Mesenchymal stem cell (in vitro differentiated cells and primary cell): ENCODE measurements around the gene ENKUR.

Experiments used
- DNase-seq: peaks from one replicate; pipeline ENCODE4 v3.0.0-alpha.2; 2013
- H2AFZ ChIP-seq: one replicate; pipeline ENCODE4 v1.6.1; 2013; ENCODE audit warnings: low read depth, mild to moderate bottlenecking, control low read depth, inconsistent platforms, low read length, moderate library complexity
- H2AK5ac ChIP-seq: 2 replicates; pipeline ENCODE4 v1.6.1; 2013; ENCODE audit warnings: low read length, moderate library complexity, mild to moderate bottlenecking, inconsistent platforms; ENCODE audit not compliant: severe bottlenecking
- H2BK120ac ChIP-seq: one replicate; pipeline ENCODE4 v1.6.1; 2013; ENCODE audit warnings: low read depth, mild to moderate bottlenecking, inconsistent platforms, low read length, moderate library complexity
- H2BK12ac ChIP-seq, 2 experiments: one replicate each; pipeline ENCODE4 v1.6.1; 2013; ENCODE audit warnings: inconsistent platforms in 2 of 2, low read length in 2 of 2, mild to moderate bottlenecking in 2 of 2, moderate library complexity in 2 of 2, control low read depth in 1 of 2
- H2BK15ac ChIP-seq: one replicate; pipeline ENCODE4 v1.6.1; 2013; ENCODE audit warnings: mild to moderate bottlenecking, low read depth, inconsistent platforms; ENCODE audit not compliant: poor library complexity, severe bottlenecking
- H2BK5ac ChIP-seq: 2 replicates; pipeline ENCODE4 v1.6.1; 2013; ENCODE audit warnings: low read depth, mild to moderate bottlenecking, low read length, control low read depth, inconsistent platforms; ENCODE audit not compliant: poor library complexity, severe bottlenecking
- H3K14ac ChIP-seq, 2 experiments: one replicate each; pipeline ENCODE4 v1.6.1; 2013; ENCODE audit warnings: inconsistent platforms in 2 of 2, low read length in 2 of 2, control low read depth in 1 of 2, mild to moderate bottlenecking in 1 of 2, moderate library complexity in 1 of 2
- H3K18ac ChIP-seq, 2 experiments: one replicate each; pipeline ENCODE4 v1.6.1; 2013; ENCODE audit warnings: inconsistent platforms in 2 of 2, low read length in 2 of 2, control low read depth in 1 of 2, low read depth in 1 of 2, mild to moderate bottlenecking in 1 of 2
- H3K23ac ChIP-seq, 2 experiments: one replicate each; pipeline ENCODE4 v1.6.1; 2013; ENCODE audit warnings: inconsistent platforms in 2 of 2, low read length in 2 of 2, mild to moderate bottlenecking in 2 of 2, moderate library complexity in 2 of 2, control low read depth in 1 of 2
- H3K27ac ChIP-seq: 2 replicates; pipeline ENCODE4 v1.5.1; 2013; ENCODE audit warnings: mild to moderate bottlenecking, moderate library complexity, low read length, control low read depth, inconsistent platforms; ENCODE audit not compliant: poor library complexity, severe bottlenecking
- H3K27me3 ChIP-seq, 2 experiments: 2 replicates each; pipeline versions ENCODE4 v1.6.1 to v1.7.0; 2013; ENCODE audit warnings: low read length in 2 of 2, mild to moderate bottlenecking in 2 of 2, moderate library complexity in 2 of 2, control low read depth in 1 of 2, inconsistent platforms in 1 of 2; ENCODE audit not compliant: control insufficient read depth in 1 of 2, insufficient read depth in 1 of 2
- H3K36me3 ChIP-seq, 2 experiments: 2 replicates each; pipeline versions ENCODE4 v1.6.1 to v1.7.0; 2013; ENCODE audit warnings: low read length in 2 of 2, control low read depth in 1 of 2, inconsistent platforms in 1 of 2, low read depth in 1 of 2, mild to moderate bottlenecking in 1 of 2; ENCODE audit not compliant: insufficient read depth in 2 of 2, control insufficient read depth in 1 of 2
- H3K4ac ChIP-seq, 2 experiments: one replicate each; pipeline ENCODE4 v1.6.1; 2013; ENCODE audit warnings: inconsistent platforms in 2 of 2, low read length in 2 of 2, mild to moderate bottlenecking in 2 of 2, moderate library complexity in 2 of 2, control low read depth in 1 of 2, low read depth in 1 of 2
- H3K4me1 ChIP-seq: 2 replicates; pipeline ENCODE4 v1.6.1; 2013; ENCODE audit warnings: low read depth, low read length, control low read depth; ENCODE audit not compliant: control insufficient read depth, insufficient read depth
- H3K4me2 ChIP-seq: 2 replicates; pipeline ENCODE4 v1.6.1; 2013; ENCODE audit warnings: low read length, mild to moderate bottlenecking, inconsistent platforms; ENCODE audit not compliant: poor library complexity, severe bottlenecking
- H3K4me3 ChIP-seq, 2 experiments: 2 replicates each; pipeline versions ENCODE4 v1.5.1 to v1.7.0; 2013; ENCODE audit warnings: low read length in 2 of 2, mild to moderate bottlenecking in 2 of 2, control low read depth in 1 of 2, low read depth in 1 of 2; ENCODE audit not compliant: insufficient read depth in 1 of 2
- H3K79me1 ChIP-seq: replicated peaks from 2 replicates; pipeline ENCODE4 v1.6.1; 2013; ENCODE audit warnings: mild to moderate bottlenecking, control low read depth, low read length, inconsistent platforms; ENCODE audit not compliant: poor library complexity, severe bottlenecking
- H3K9ac ChIP-seq: 2 replicates; pipeline ENCODE4 v1.7.0; 2013; ENCODE audit warnings: mild to moderate bottlenecking, low read length, moderate library complexity
- H3K9me3 ChIP-seq: 2 replicates; pipeline ENCODE4 v1.7.0; 2013; ENCODE audit warnings: mild to moderate bottlenecking, low read length; ENCODE audit not compliant: control insufficient read depth
- H4K8ac ChIP-seq: one replicate; pipeline ENCODE4 v1.6.1; 2013; ENCODE audit warnings: inconsistent platforms, mild to moderate bottlenecking, low read length, moderate library complexity
- H4K91ac ChIP-seq: one replicate; pipeline ENCODE4 v1.6.1; 2013; ENCODE audit warnings: mild to moderate bottlenecking, low read length, inconsistent platforms
- WGBS: methylation state at CpG from one replicate; pipeline ENCODE4 v1.1.7; 2013; ENCODE audit warnings: mixed read lengths; 5-methylcytosine and 5-hydroxymethylcytosine counted together

Gene ENKUR

DNA sequence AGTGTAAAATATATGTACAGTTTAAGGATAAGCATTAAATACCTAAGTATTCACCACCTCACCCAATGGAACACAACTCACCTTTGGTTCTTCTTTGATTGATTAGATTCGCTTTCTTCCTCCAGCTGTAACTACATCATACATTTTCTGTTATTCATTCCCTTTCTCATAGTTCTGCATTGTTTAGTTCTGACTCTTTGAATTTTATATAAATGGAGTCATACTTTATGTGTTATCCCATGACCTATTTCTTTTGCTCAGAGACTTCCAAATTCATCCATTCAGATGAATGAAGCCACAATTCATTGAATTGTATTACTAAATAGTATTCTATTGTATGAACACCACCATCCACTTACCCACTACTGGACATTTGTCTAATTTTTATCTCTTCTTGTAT lies 12.8 kb upstream of the ENKUR start:
- no peaks in the 10 kb centered on the region for H3K79me1 ChIP-seq
- H3K4me2 ChIP-seq = no peak overlapping the region
- no peak overlapping the region for H2BK5ac ChIP-seq
- no peak overlapping the region for H3K27ac ChIP-seq
- no peaks in the 10 kb centered on the region for H3K9me3 ChIP-seq
- H3K9ac ChIP-seq = no peak overlapping the region
- H2BK120ac ChIP-seq = no peak overlapping the region
- H3K4me3 ChIP-seq = no peak overlapping the region
- WGBS = 100% methylated on average over 1 of the region's 1 CpG
- H2AK5ac ChIP-seq = no peak overlapping the region
- no peak overlapping the region for H3K18ac ChIP-seq
- H3K4me1 ChIP-seq = no peaks in the 10 kb centered on the region
- no peak overlapping the region for H3K14ac ChIP-seq
- H2BK12ac ChIP-seq = no peak overlapping the region
- H2BK15ac ChIP-seq = no peak overlapping the region
- H3K36me3 ChIP-seq = no peaks in the 10 kb centered on the region
- no peak overlapping the region for H2AFZ ChIP-seq
- no peak overlapping the region for H4K8ac ChIP-seq
- H4K91ac ChIP-seq = no peak overlapping the region
- no peak for DNase-seq
- no peaks in the 10 kb centered on the region for H3K27me3 ChIP-seq
- no peak overlapping the region for H3K23ac ChIP-seq
- H3K4ac ChIP-seq = no peak overlapping the region

- Histone ChIP-seq H4K8ac (no peak overlapping the region), H2BK15ac (no peak overlapping the region)
Observed at GRCh38 chr10:25026463-25026862, 10.5 kb upstream of the ENKUR start.

GRCh38 chr10:25024528-25024927 lies 8.6 kb upstream of the ENKUR start:
- no peaks in the 10 kb centered on the region for H3K36me3 ChIP-seq
- no peak overlapping the region for H2BK5ac ChIP-seq
- H3K9me3 ChIP-seq = no peaks in the 10 kb centered on the region
- no peak overlapping the region for H3K14ac ChIP-seq
- no peak overlapping the region for H2BK12ac ChIP-seq
- no peak overlapping the region for H3K27ac ChIP-seq
- H3K23ac ChIP-seq = no peak overlapping the region
- H4K91ac ChIP-seq = no peak overlapping the region
- peak overlapping the region in 1 of 2 experiments; percentile 30 for H3K4me3 ChIP-seq
- no peak overlapping the region for H4K8ac ChIP-seq
- no peak overlapping the region for H3K4ac ChIP-seq
- H2BK15ac ChIP-seq = no peak overlapping the region
- H2AK5ac ChIP-seq = no peak overlapping the region
- H2AFZ ChIP-seq = no peak overlapping the region
- no peak overlapping the region for H3K4me2 ChIP-seq
- no peak for DNase-seq
- H3K79me1 ChIP-seq = peaks cover 1% of the 10 kb centered on the region
- H3K18ac ChIP-seq = no peak overlapping the region
- H3K27me3 ChIP-seq = no peaks in the 10 kb centered on the region
- no peak overlapping the region for H2BK120ac ChIP-seq
- H3K9ac ChIP-seq = peak overlapping the region; percentile 40
- 95% methylated on average over 5 of the region's 8 CpGs for WGBS
- no peaks in the 10 kb centered on the region for H3K4me1 ChIP-seq

More at GRCh38 chr10:25026463-25026862, 10.5 kb upstream of the ENKUR start:
- Histone ChIP-seq H3K27me3 (no peaks in the 10 kb centered on the region), H3K4ac (no peak overlapping the region), H2BK120ac (no peak overlapping the region), H2BK12ac (no peak overlapping the region), H3K36me3 (no peaks in the 10 kb centered on the region), H2AFZ (no peak overlapping the region), H3K79me1 (no peaks in the 10 kb centered on the region), H3K4me2 (no peak overlapping the region), H3K27ac (no peak overlapping the region), H3K4me1 (no peaks in the 10 kb centered on the region), H2AK5ac (no peak overlapping the region), H2BK5ac (no peak overlapping the region), H4K91ac (no peak overlapping the region), H3K9me3 (no peaks in the 10 kb centered on the region), H3K23ac (no peak overlapping the region), H3K9ac (no peak overlapping the region), H3K4me3 (no peak overlapping the region), H3K14ac (no peak overlapping the region), H3K18ac (no peak overlapping the region)
- peak; percentile 27 for DNase-seq
- WGBS = no CpG with 5 or more reads among the region's 1 CpG

DNA sequence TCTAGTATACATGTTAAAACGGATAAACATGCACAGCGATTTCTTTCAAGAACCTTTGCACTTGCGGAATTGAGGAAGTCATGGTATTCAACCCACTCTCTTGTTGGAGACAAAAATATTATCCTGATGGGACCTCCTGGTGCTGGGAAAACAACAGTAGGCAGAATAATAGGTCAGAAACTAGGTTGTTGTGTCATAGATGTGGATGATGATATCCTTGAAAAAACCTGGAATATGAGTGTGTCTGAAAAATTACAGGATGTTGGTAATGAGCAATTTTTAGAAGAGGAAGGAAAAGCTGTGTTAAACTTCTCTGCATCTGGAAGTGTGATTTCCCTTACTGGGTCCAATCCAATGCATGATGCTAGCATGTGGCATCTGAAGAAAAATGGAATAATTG lies 7.3 kb upstream of the ENKUR start:
- no peak overlapping the region for H3K4me3 ChIP-seq
- H3K36me3 ChIP-seq = no peaks in the 10 kb centered on the region
- H3K27me3 ChIP-seq = no peaks in the 10 kb centered on the region
- WGBS = over 99% methylated on average over 3 of the region's 3 CpGs
- H3K4ac ChIP-seq = no peak overlapping the region
- H3K9ac ChIP-seq = no peak overlapping the region
- H2BK12ac ChIP-seq = no peak overlapping the region
- DNase-seq = no peak
- no peak overlapping the region for H2BK120ac ChIP-seq
- H4K91ac ChIP-seq = no peak overlapping the region
- no peaks in the 10 kb centered on the region for H3K4me1 ChIP-seq
- no peak overlapping the region for H3K18ac ChIP-seq
- no peak overlapping the region for H2AK5ac ChIP-seq
- H2AFZ ChIP-seq = no peak overlapping the region
- no peak overlapping the region for H3K4me2 ChIP-seq
- H3K27ac ChIP-seq = no peak overlapping the region
- H3K14ac ChIP-seq = no peak overlapping the region
- H4K8ac ChIP-seq = no peak overlapping the region
- H3K9me3 ChIP-seq = no peaks in the 10 kb centered on the region
- H2BK15ac ChIP-seq = no peak overlapping the region
- no peak overlapping the region for H3K23ac ChIP-seq
- no peak overlapping the region for H2BK5ac ChIP-seq
- H3K79me1 ChIP-seq = peaks cover 1% of the 10 kb centered on the region
